A549 (cell line): ENCODE measurements around the gene PCDHGC5. TPM values are rescaled to one million over a fixed set of nuclear protein-coding genes. Genes with fewer than 3 reads are reported as not detected.

Source experiments
- ATAC-seq, 2 experiments: fragments of 200-7000 bp in 1 of 2; fragments of >200 bp in 1 of 2; cut with Nextera tagmentation in 1 of 2; cut with Tn5 transposase in 1 of 2; 3 replicates each; pipeline versions ENCODE4 v1.8.0 to v1.9.1; 2018 to 2020; ENCODE audit warnings: mild to moderate bottlenecking in 1 of 2, moderate library complexity in 1 of 2
- CTCF ChIA-PET: fragments of 300-600 bp; sonication (Branson Sonifier 250); formaldehyde crosslinking; extraction: SDS; loops from one replicate; lab custom pipeline; 2021; ENCODE audit warnings: antibody characterized with exemption, inconsistent platforms; lab: Yijun Ruan, JAX
- POLR2A ChIA-PET: fragments of 350-600 bp; formaldehyde crosslinking; extraction: SDS; loops from one replicate; lab custom pipeline; 2021; ENCODE audit warnings: antibody characterized with exemption, inconsistent platforms; lab: Yijun Ruan, JAX
- DNase-seq, 2 experiments: peaks; one replicate each; pipeline versions ENCODE4 v3.0.0 to v3.0.0-alpha.2; 2011 to 2016; ENCODE audit warnings: low read depth in 1 of 2, low spot score in 1 of 2
- FAIRE-seq: peaks from 2 replicates; lab custom pipeline; 2011; peaks lifted over from hg19 to GRCh38; lab: Jason Lieb, UNC
- H3K27ac ChIP-seq, 2 experiments: fragments of >200 bp; sonication (Bioruptor Twin); formaldehyde crosslinking; 3 replicates each; pipeline ENCODE4 v1.5.1; 2016 to 2017
- H3K4me1 ChIP-seq: fragments of >200 bp; sonication (Bioruptor Twin); formaldehyde crosslinking; 3 replicates; pipeline ENCODE4 v1.6.1; 2016
- H3K4me2 ChIP-seq: fragments of >200 bp; sonication (Bioruptor Twin); formaldehyde crosslinking; 3 replicates; pipeline ENCODE4 v1.6.1; 2016
- H3K4me3 ChIP-seq: fragments of >200 bp; sonication (Bioruptor Twin); formaldehyde crosslinking; 3 replicates; pipeline ENCODE4 v1.5.1; 2016
- H3K9me3 ChIP-seq: fragments of >200 bp; sonication (Bioruptor Twin); formaldehyde crosslinking; 3 replicates; pipeline ENCODE4 v1.6.1; 2016
- BHLHE40 ChIP-seq: IDR thresholded peaks from 2 replicates; pipeline ENCODE4 v1.6.1; 2012; ENCODE audit warnings: low read depth, low read length, inconsistent platforms
- CBX2 ChIP-seq: fragments of 200-600 bp; sonication (generic); IDR thresholded peaks from 2 replicates; pipeline ENCODE4 v1.6.1; 2016; ENCODE audit warnings: low read depth, mild to moderate bottlenecking, borderline replicate concordance
- CHD2 ChIP-seq: fragments of 150-350 bp; IDR thresholded peaks from 2 replicates; pipeline ENCODE4 v1.6.1; 2014; ENCODE audit warnings: low read length; ENCODE audit not compliant: partially characterized antibody
- CHD4 ChIP-seq: fragments of 200-600 bp; sonication (generic); IDR thresholded peaks from 2 replicates; pipeline ENCODE4 v1.6.1; 2016; ENCODE audit warnings: antibody characterized with exemption, mild to moderate bottlenecking, borderline replicate concordance
- CTCF ChIP-seq: fragments of >200 bp; sonication (Bioruptor Twin); formaldehyde crosslinking; IDR thresholded peaks from 3 replicates; pipeline ENCODE4 v1.5.1; 2016
- EHMT2 ChIP-seq: fragments of 200-600 bp; sonication (generic); IDR thresholded peaks from 2 replicates; pipeline ENCODE4 v1.6.1; 2016; ENCODE audit warnings: antibody characterized with exemption, low read depth, mild to moderate bottlenecking, moderate library complexity
- ELK1 ChIP-seq: fragments of 150-350 bp; IDR thresholded peaks from 2 replicates; pipeline ENCODE4 v1.6.1; 2014; ENCODE audit warnings: low read depth, mild to moderate bottlenecking, low read length
- HOXA7 ChIP-seq: fragments of 250-450 bp; sonication (Bioruptor Pico); IDR thresholded peaks from 2 replicates; pipeline ENCODE4 v1.5.0; 2020; ENCODE audit warnings: mild to moderate bottlenecking, moderate library complexity
- NFE2L2 ChIP-seq: fragments of 150-350 bp; conservative IDR thresholded peaks from 2 replicates; pipeline ENCODE4 v1.6.1; 2014; ENCODE audit warnings: low read length
- PBX3 ChIP-seq: IDR thresholded peaks from 2 replicates; pipeline ENCODE4 v1.6.1; 2012
- RAD21 ChIP-seq, 2 experiments: fragments of >200 bp in 1 of 2; sonication (Bioruptor Twin) in 1 of 2; formaldehyde crosslinking in 1 of 2; IDR thresholded peaks in 1 of 2; conservative IDR thresholded peaks in 1 of 2; 2 replicates in 1 of 2; 3 replicates in 1 of 2; pipeline ENCODE4 v1.6.1; 2012 to 2018; ENCODE audit warnings: inconsistent platforms in 1 of 2
- RFX5 ChIP-seq: fragments of 450-650 bp; IDR thresholded peaks from 2 replicates; pipeline ENCODE4 v1.7.1; 2014; ENCODE audit warnings: antibody characterized with exemption, mild to moderate bottlenecking, moderate library complexity
- RNF2 ChIP-seq: fragments of 200-600 bp; sonication (generic); IDR thresholded peaks from 2 replicates; pipeline ENCODE4 v1.6.1; 2016; ENCODE audit warnings: low read depth, mild to moderate bottlenecking, antibody characterized with exemption, moderate library complexity, borderline replicate concordance
- SMC3 ChIP-seq: fragments of >200 bp; sonication (Bioruptor Twin); formaldehyde crosslinking; IDR thresholded peaks from 3 replicates; pipeline ENCODE4 v1.6.1; 2018; ENCODE audit warnings: inconsistent platforms
- TP53 ChIP-seq: fragments of 250-450 bp; sonication (Bioruptor Pico); IDR thresholded peaks from 2 replicates; pipeline ENCODE4 v1.5.0; 2021; ENCODE audit warnings: mild to moderate bottlenecking, moderate library complexity
- USF2 ChIP-seq: fragments of 450-650 bp; IDR thresholded peaks from 2 replicates; pipeline ENCODE4 v1.6.1; 2014; ENCODE audit warnings: antibody characterized with exemption
- ZNF302 ChIP-seq: fragments of 250-450 bp; sonication (Bioruptor Pico); IDR thresholded peaks from 2 replicates; pipeline ENCODE4 v1.9.0; 2021; ENCODE audit warnings: inconsistent platforms, mild to moderate bottlenecking, moderate library complexity
- ZSCAN20 ChIP-seq: fragments of 250-450 bp; sonication (Bioruptor Pico); IDR thresholded peaks from 2 replicates; pipeline ENCODE4 v1.8.0; 2022; ENCODE audit warnings: mild to moderate bottlenecking, moderate library complexity
- WGBS: methylation state at CpG from one replicate; pipeline ENCODE4 v1.1.6; 2017; ENCODE audit errors: missing lambda C conversion rate; 5-methylcytosine and 5-hydroxymethylcytosine counted together
- polyA plus RNA-seq, 4 experiments: library from polyadenylated mRNA; depleted of rRNA in 3 of 4; stranded (reverse); fragments of >200 nt; fragmentation: RNase III in 1 of 4; extraction: RNeasy Plus Mini Kit Qiagen cat#74134 plus additional on column Dnase treatment in 1 of 4; gene quantifications; 2 replicates in 3 of 4; 3 replicates in 1 of 4; pipeline ENCODE4 v1.2.3, GENCODE V29; 2011 to 2017
- TF ChIP-seq, protein P1 (sequence below): fragments of 250-450 bp; sonication (Bioruptor Pico); IDR thresholded peaks from 2 replicates; pipeline ENCODE4 v1.5.0; 2020; ENCODE audit warnings: low read depth, mild to moderate bottlenecking, moderate library complexity
- TF ChIP-seq, protein P2 (sequence below): fragments of 200-600 bp; sonication (generic); IDR thresholded peaks from 2 replicates; pipeline ENCODE4 v1.6.1; 2016; ENCODE audit warnings: antibody characterized with exemption, mild to moderate bottlenecking, moderate library complexity

Gene PCDHGC5
- polyA plus RNA-seq, 2 of the 4 experiments (the other 2 are of a cell fraction), result not detected

DNA sequence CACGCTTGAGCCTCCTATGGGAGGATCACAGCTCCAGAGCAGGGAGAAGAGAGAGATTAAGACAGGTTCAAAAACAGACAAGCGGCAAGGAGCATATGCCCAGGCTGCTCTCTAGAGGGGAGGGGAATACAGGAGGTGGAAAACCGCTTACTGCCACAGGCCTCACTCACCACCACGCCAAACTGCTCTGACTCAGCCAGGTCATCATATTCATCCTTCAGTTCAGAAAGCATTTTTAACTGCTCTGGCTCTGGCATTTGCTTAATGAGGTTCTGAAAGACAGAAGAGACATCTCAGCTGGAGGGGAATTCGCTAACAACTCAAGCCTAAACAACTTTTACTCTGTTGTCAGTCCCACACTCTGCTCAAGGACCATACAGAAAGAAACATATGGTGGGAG lies 40.1 kb downstream of the PCDHGC5 start:
- H3K4me2 ChIP-seq, result no peak overlapping the region
- 93% methylated on average over 5 of the region's 5 CpGs for WGBS
- H3K27ac ChIP-seq, result no peak overlapping the region
- H3K4me1 ChIP-seq, result peaks cover 16% of the 10 kb centered on the region; the same call in 2 of the 3 replicates
- DNase-seq (no peak), ATAC-seq (no peak)
- H3K4me3 ChIP-seq, result no peak overlapping the region
- POLR2A ChIA-PET, result no interaction called here
- CTCF ChIA-PET, result interaction anchor here (0.8 to 12.8 kb wide), 10 partner anchors 20 to 434 kb away, joined by 3 to 163 read pairs (median 6); partner anchors contain the start of genes PCDHB11, PCDHB2, PCDHGA5 and PCDHGB1
- H3K9me3 ChIP-seq, result no peaks in the 10 kb centered on the region
- TF ChIP-seq, protein P1, sequence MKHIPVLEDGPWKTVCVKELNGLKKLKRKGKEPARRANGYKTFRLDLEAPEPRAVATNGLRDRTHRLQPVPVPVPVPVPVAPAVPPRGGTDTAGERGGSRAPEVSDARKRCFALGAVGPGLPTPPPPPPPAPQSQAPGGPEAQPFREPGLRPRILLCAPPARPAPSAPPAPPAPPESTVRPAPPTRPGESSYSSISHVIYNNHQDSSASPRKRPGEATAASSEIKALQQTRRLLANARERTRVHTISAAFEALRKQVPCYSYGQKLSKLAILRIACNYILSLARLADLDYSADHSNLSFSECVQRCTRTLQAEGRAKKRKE (CRISPR knock-in tag), result no peak
- no peak for TF ChIP-seq ZNF302
- no peak for TF ChIP-seq USF2
- no peak for TF ChIP-seq CHD2
- no peak for TF ChIP-seq RNF2
- TF ChIP-seq NFE2L2, result no peak
- no peak for TF ChIP-seq SMC3
- TF ChIP-seq, protein P2, sequence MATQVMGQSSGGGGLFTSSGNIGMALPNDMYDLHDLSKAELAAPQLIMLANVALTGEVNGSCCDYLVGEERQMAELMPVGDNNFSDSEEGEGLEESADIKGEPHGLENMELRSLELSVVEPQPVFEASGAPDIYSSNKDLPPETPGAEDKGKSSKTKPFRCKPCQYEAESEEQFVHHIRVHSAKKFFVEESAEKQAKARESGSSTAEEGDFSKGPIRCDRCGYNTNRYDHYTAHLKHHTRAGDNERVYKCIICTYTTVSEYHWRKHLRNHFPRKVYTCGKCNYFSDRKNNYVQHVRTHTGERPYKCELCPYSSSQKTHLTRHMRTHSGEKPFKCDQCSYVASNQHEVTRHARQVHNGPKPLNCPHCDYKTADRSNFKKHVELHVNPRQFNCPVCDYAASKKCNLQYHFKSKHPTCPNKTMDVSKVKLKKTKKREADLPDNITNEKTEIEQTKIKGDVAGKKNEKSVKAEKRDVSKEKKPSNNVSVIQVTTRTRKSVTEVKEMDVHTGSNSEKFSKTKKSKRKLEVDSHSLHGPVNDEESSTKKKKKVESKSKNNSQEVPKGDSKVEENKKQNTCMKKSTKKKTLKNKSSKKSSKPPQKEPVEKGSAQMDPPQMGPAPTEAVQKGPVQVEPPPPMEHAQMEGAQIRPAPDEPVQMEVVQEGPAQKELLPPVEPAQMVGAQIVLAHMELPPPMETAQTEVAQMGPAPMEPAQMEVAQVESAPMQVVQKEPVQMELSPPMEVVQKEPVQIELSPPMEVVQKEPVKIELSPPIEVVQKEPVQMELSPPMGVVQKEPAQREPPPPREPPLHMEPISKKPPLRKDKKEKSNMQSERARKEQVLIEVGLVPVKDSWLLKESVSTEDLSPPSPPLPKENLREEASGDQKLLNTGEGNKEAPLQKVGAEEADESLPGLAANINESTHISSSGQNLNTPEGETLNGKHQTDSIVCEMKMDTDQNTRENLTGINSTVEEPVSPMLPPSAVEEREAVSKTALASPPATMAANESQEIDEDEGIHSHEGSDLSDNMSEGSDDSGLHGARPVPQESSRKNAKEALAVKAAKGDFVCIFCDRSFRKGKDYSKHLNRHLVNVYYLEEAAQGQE, result no peak
- TF ChIP-seq, all 56 proteins: peak for 0
- no peak for FAIRE-seq

DNA sequence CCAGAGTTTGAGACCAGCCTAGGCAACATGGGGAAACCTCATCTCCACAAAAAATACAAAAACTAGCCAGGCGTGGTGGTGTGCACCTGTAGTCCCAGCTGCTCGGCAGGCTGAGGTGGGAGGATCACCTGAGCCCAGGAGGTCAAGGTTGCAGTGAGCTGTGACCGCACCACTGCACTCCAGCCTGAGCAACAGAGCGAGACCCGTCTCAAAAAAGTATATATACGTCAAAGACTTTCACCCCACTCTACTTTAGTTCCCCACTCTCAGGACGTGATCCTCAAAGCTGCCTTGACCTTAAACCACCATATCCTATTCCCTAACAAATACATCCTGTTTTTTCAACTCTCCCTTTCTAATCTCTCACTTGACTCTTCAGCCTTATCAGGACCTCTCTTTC lies 41.0 kb downstream of the PCDHGC5 start:
- H3K4me1 ChIP-seq, result peaks cover 11% of the 10 kb centered on the region; the same call in 2 of the 3 replicates
- DNase-seq, result no peak
- H3K4me3 ChIP-seq, result no peak overlapping the region
- FAIRE-seq, result no peak
- WGBS, result 95% methylated on average over 7 of the region's 7 CpGs
- CTCF ChIA-PET, result interaction anchor here (0.9 to 12.8 kb wide), 4 partner anchors 21 to 180 kb away, joined by 3 to 163 read pairs (median 5); partner anchors contain the start of genes PCDHGB1 and PCDHGB3
- no peak for ATAC-seq
- POLR2A ChIA-PET, result no interaction called here
- no peak for TF ChIP-seq BHLHE40
- TF ChIP-seq CHD2, result no peak
- no peak for TF ChIP-seq CTCF
- no peak for TF ChIP-seq CBX2
- TF ChIP-seq RFX5, result no peak
- no peak for TF ChIP-seq TP53 (CRISPR knock-in tag)
- no peak for TF ChIP-seq ELK1
- no peak for TF ChIP-seq ZSCAN20
- TF ChIP-seq HOXA7 (CRISPR knock-in tag), result no peak
- TF ChIP-seq EHMT2, result no peak
- TF ChIP-seq RAD21 (conservative IDR thresholded peaks at IDR 0.05 in 1 of 2, IDR thresholded peaks at IDR 0.05 in 1 of 2), result no peak
- TF ChIP-seq PBX3, result no peak
- no peak for TF ChIP-seq CHD4
- TF ChIP-seq, all 56 proteins: peak for 0
- H3K9me3 ChIP-seq, result no peaks in the 10 kb centered on the region
- H3K27ac ChIP-seq, result no peak overlapping the region
- no peak overlapping the region for H3K4me2 ChIP-seq
